Heart left ventricle (tissue), 13 donors: Measurements from ENCODE around the gene PIGB.

ENCODE experiments used
- CTCF ChIP-seq, 12 donors: fragments of 200-600 bp; sonication (generic) in 4 of 12; IDR thresholded peaks; one replicate each; pipeline versions ENCODE4 v1.5.0 to v1.8.0; 2018 to 2022; ENCODE audit warnings: antibody characterized with exemption in 12 of 12, mild to moderate bottlenecking in 5 of 12
- POLR2A ChIP-seq, 2 donors: fragments of 450-650 bp; IDR thresholded peaks; one replicate each; pipeline ENCODE4 v1.6.1; 2017; ENCODE audit warnings: antibody characterized with exemption in 2 of 2, mild to moderate bottlenecking in 2 of 2, moderate library complexity in 2 of 2
- donor health status: ischemic (EF 13 %, LVEDD 7.1; RV severe dilation, severe dysfunction).
- donor health status: DM: no; HTN: yes; CAD: no.
- donor health status: DM: no; HTN: no; CAD: no.
- donor health status: ischemic (EF 25% LVEDD 6.9; RV normal size, moderate dysfunction).
- donor health status: ischemic (EF 25% LVEDD 5.7; RV mildly dilated, moderate dysfunction).
- donor health status: ischemic (EF 35%, LVEDD 5.7; RV mildly dilated, moderate dysfunction).
- donor health status: nonischemic (EF 11% LVEDD 7.7; RV severe dilation, severe dysfunction).
- donor health status: DM: yes; HTN: yes; CAD: no.
- donor health status: PGD.
- donor health status: ischemic (EF 29% LVEDD 5.4; RV normal size, mild dysfunction).
- donor health status: nonischemic (EF 23%, LVEDD 6.1; RV moderate dilation, normal function).

- TF ChIP-seq CTCF (IDR thresholded peaks at IDR 0.05) (no peak), POLR2A (IDR thresholded peaks at IDR 0.05) (no peak)
Measured at GRCh38 chr15:55282284-55282833, 36.7 kb upstream of the PIGB start.
